HG02938 (cell line): ENCODE results near the gene ABCA13.
A peak's percentile ranks its signal among the peaks of the same experiment; 100 is the strongest.

Experiments used
- ATAC-seq: cut with Tn5 transposase; IDR thresholded peaks from one replicate; pipeline ENCODE4 v1.9.1; 2021; ENCODE audit warnings: mild to moderate bottlenecking, moderate library complexity; ENCODE audit not compliant: unreplicated experiment

The ABCA13 gene

GRCh38 chr7:48296966-48297365, 125.7 kb downstream of the ABCA13 start:
- ATAC-seq: no peak

DNA sequence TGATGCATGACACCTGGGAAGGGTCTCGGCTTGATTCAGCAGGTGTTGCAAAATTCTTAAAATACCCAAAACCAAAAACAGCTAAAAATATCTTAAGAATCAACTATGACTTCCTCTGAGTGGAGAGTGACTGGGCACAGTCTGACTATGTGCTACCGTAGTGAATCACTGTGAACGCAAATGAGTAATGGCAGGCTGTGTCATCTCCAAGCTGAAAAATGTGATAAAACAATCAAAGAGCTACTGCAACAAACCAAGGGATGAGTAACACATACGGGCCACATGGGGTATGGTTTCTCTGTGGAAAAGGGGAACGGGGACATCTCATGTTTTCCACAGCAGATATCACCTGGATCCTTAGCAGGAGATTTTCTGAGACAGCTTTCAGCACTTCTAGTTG, 127.5 kb downstream of the ABCA13 start:
- ATAC-seq: peak; percentile 74

GRCh38 chr7:48299580-48300169, 128.4 kb downstream of the ABCA13 start:
- peak; percentile 87 for ATAC-seq

DNA sequence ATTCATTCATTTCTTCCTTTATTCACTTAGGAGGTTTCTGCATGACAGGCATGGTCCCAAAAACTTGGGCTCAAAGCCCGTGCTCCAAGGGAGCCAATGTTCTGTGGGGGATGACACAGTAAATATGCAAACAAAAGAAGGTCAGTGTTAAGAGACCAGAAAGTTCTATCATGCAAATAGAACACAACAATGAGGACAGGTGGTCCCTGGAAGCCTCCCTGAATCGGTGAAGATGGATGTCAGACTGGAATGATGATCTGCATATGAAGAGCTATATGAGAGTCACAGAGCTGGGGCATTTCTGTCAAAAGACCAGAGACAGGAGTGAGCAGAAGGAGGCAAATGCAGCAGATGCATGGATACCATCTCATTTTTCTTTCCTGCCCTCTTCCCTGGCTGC, 129.0 kb downstream of the ABCA13 start:
- ATAC-seq: no peak

GRCh38 chr7:48301201-48301600, 129.9 kb downstream of the ABCA13 start:
- no peak for ATAC-seq

- no peak for ATAC-seq
Measured at GRCh38 chr7:48304641-48305040, 133.4 kb downstream of the ABCA13 start.

- ATAC-seq: no peak
Measured at GRCh38 chr7:48305661-48306060, 134.4 kb downstream of the ABCA13 start.

DNA sequence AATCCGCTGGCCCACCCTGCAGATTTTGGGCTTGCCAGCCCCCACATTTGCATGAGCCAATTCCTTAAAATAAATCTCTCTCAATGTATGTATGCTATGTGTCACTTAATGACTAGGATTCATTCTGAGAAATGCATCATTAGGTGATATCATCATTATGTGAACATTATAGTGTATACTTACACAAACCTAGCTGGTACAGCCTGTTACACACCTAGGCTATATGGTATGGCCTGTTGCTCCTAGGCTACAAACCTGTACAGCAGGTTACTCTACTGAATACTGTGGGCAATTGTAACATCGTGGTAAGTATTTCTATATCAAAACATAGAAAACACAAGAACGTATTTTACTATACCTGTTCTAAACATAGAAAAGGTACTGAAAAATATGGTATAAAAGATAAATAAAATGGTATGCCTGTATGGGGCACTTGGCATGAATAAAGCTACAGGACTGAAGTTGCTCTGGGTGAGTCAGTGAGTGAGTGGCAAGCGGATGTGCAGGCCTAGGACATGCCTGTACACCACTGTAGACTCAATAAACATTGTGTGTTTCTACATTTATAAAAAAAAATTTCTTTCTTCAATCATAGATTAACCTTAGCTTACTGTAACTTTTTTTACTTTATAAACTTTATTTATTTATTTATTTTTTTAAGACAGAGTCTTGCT, 135.9 kb downstream of the ABCA13 start:
- no peak for ATAC-seq

DNA sequence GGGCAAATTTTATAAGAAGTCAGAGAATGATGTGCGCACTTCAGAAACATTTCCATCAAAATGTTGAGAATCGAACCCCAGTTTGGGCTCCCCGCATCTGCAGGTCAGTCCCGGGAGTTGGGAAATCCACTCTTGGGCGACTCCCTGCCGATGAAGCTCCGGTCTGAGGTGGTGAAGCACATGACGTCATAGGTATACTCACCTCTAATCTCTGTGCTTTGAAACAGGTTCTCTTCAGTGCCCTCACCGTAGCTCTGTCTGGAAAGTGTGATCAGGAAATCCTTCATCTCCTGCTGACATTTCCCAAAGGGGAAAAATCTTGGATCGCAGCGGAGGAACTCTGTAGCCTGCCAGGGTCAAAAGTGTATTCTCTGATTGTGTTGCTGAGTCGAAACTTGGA, 138.5 kb downstream of the ABCA13 start:
- no peak for ATAC-seq

DNA sequence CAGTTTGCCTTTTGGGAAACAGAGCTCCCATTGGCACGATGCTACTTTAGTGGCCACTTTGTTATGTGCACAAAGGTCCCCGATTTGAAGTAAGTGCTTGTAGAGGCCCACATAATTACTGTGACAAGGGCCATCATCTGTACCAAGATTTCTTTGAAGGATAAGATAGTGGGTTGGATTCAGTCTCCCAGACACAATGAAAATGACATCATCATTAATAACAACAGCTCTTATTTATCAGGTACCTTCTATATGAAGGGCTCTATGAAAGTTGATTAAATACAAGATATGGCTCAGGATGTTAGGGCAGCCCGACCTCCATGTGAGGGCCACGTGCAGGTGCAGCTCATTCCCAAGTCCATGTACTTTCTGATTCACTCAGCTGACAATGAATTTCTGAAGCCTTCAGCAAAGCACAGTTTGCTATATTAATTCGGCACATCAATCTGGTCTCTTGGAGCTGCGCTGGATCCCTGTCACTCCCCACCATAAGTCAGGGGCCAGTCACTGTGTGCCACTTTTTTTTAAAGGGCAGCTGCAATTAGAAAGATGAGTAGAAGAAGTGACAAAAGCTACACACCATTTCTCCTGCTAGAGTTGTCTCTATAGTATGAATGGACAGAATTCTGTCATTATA, 140.3 kb downstream of the ABCA13 start:
- no peak for ATAC-seq

- no peak for ATAC-seq
Measured at GRCh38 chr7:48312151-48312550, 140.9 kb downstream of the ABCA13 start.

GRCh38 chr7:48316768-48317167, 145.5 kb downstream of the ABCA13 start:
- no peak for ATAC-seq

DNA sequence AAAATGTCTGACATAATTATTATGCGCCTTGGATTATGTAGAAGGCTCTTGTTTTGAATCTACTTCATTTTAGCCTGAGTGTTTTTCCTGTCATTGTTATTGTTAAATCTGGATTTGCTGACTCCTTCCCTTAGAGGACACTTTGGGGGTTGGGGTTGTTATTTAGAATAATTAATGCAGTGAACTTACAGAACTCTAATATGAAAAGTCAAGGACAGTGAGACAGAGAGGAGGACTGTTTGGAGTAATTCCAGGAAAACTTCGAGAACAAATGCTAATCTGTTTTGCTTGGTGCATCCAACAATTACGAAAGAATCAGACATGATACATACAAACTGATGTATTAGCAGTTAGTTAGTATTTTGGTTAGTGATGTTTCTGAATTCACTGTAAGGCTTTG, 146.1 kb downstream of the ABCA13 start:
- ATAC-seq: no peak

GRCh38 chr7:48321319-48322010, 150.2 kb downstream of the ABCA13 start:
- no peak for ATAC-seq

DNA sequence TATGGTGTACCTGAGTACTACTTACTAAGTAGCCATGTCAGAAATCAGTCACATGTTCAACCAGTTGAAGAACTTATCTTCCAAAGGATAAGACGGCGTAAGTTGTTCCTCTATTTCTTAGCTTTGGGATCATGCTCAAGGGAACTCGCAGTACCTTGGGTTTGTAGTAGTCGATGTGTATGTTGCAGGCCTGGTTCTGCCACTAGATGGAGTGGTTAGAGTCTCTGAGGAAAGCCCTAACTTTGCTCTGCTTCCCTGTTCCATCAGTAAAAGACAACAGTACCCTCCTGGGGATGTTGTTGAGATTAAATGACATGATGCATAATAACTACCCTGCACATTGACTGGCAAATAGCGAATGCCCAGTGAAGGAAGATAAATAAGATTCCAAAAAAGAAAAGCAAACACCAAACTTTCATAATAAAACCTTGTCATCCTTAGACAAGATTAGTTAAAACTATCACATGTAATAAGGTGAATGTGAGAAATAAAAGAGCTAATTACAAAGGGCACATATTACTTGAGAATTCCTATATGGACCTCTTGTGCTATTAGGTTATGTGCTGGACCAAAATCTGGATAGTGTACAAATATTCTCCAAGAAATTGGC, 165.9 kb downstream of the ABCA13 start:
- ATAC-seq: no peak

GRCh38 chr7:48337781-48338180, 166.5 kb downstream of the ABCA13 start:
- ATAC-seq: no peak

GRCh38 chr7:48347230-48347825, 176.1 kb downstream of the ABCA13 start:
- no peak for ATAC-seq

- no peak for ATAC-seq
Measured at GRCh38 chr7:48350515-48350914, 179.3 kb downstream of the ABCA13 start.

DNA sequence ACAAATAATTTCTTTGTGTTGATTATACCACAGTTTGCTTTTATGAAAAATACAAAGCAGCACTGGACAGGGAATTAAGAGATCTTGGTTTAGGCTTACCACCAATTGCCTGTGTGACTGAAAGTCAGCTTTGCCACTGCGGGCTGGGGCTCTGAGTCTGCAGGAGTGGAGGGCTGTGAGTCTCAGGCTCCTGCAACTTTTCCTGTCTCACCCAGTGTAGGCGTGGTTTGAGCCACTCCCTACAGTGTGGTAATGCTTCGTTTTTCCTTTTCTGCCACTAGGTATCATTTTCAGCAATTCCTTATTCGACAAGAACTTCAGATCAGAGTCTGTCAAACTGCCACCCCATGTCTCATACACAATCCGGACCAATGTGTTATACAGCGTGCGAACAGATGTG, 180.6 kb downstream of the ABCA13 start:
- ATAC-seq: no peak

- no peak for ATAC-seq
Measured at GRCh38 chr7:48355346-48355745, 184.1 kb downstream of the ABCA13 start.

DNA sequence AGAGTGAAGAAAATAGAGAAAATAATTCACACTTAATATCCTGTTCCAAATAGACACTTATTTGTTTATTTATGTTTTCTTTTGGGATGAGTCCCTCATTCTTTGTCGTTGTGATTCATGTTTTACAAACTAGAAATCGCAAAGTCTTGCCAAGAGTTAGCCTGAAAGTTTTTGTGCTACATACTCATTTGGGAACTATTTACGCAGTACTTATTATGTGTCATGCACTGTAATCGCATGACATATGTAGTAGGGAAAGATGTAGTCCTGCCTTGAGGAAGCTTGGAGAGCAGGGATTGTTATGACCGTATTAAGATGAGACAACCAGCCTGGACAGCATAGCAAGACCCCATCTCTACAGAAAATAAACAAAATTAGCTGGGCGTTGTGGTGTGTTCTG, 189.3 kb downstream of the ABCA13 start:
- no peak for ATAC-seq
